GM23338 (cell line): ENCODE data around the gene PF4V1. TPM values are rescaled to one million over a fixed set of nuclear protein-coding genes. Genes with fewer than 3 reads are reported as not detected.

ENCODE experiments used
- CREB1 ChIP-seq: fragments of 250-450 bp; sonication (Bioruptor Pico); IDR thresholded peaks from 2 replicates; pipeline ENCODE4 v1.5.0; 2020; ENCODE audit warnings: low read depth, mild to moderate bottlenecking, moderate library complexity
- EZH2 ChIP-seq: fragments of 200-600 bp; sonication (generic); IDR thresholded peaks from one replicate; pipeline ENCODE4 v1.8.0; 2017; ENCODE audit warnings: antibody characterized with exemption, mild to moderate bottlenecking, low read depth; ENCODE audit not compliant: unreplicated experiment
- JUNB ChIP-seq: IDR thresholded peaks from one replicate; pipeline ENCODE4 v1.6.1; 2016; ENCODE audit warnings: antibody characterized with exemption; ENCODE audit not compliant: unreplicated experiment
- NANOG ChIP-seq: IDR thresholded peaks from 2 replicates; pipeline ENCODE4 v1.6.1; 2016; ENCODE audit warnings: antibody characterized with exemption, borderline replicate concordance
- POLR2AphosphoS5 ChIP-seq: IDR thresholded peaks from 2 replicates; pipeline ENCODE4 v1.6.1; 2016; ENCODE audit warnings: antibody characterized with exemption, low read depth
- STAT1 ChIP-seq: IDR thresholded peaks from one replicate; pipeline ENCODE4 v1.6.1; 2016; ENCODE audit warnings: antibody characterized with exemption; ENCODE audit not compliant: unreplicated experiment
- ZNF114 ChIP-seq: fragments of 250-450 bp; sonication (Bioruptor Pico); IDR thresholded peaks from 2 replicates; pipeline ENCODE4 v1.5.0; 2020; ENCODE audit warnings: mild to moderate bottlenecking, moderate library complexity
- ZNF331 ChIP-seq: fragments of 250-450 bp; sonication (Bioruptor Pico); IDR thresholded peaks from 2 replicates; pipeline ENCODE4 v1.5.0; 2020; ENCODE audit warnings: low read depth, mild to moderate bottlenecking, moderate library complexity
- polyA plus RNA-seq: library from polyadenylated mRNA; unstranded; fragments of >200 nt; fragmentation: Nextera tagmentation; extraction: Ambion mirVana; gene quantifications from 2 replicates; pipeline ENCODE4 v1.2.1, GENCODE V29; 2016
- total RNA-seq: library from RNA; depleted of rRNA; stranded (reverse); fragments of >200 nt; shearing (Covaris generic); gene quantifications from 2 replicates; pipeline ENCODE4 v1.2.3, GENCODE V29; 2014
- TF ChIP-seq, protein P1 (sequence below): fragments of 250-450 bp; sonication (Bioruptor Pico); IDR thresholded peaks from 2 replicates; pipeline ENCODE4 v1.5.0; 2020; ENCODE audit warnings: mild to moderate bottlenecking, moderate library complexity
- TF ChIP-seq, protein P2 (sequence below): IDR thresholded peaks from 2 replicates; pipeline ENCODE4 v1.6.1; 2016; ENCODE audit warnings: antibody characterized with exemption

The PF4V1 gene
- total and polyA plus RNA-seq, 2 experiments from 2014 or later: 0.66 TPM; not detected in 1

DNA sequence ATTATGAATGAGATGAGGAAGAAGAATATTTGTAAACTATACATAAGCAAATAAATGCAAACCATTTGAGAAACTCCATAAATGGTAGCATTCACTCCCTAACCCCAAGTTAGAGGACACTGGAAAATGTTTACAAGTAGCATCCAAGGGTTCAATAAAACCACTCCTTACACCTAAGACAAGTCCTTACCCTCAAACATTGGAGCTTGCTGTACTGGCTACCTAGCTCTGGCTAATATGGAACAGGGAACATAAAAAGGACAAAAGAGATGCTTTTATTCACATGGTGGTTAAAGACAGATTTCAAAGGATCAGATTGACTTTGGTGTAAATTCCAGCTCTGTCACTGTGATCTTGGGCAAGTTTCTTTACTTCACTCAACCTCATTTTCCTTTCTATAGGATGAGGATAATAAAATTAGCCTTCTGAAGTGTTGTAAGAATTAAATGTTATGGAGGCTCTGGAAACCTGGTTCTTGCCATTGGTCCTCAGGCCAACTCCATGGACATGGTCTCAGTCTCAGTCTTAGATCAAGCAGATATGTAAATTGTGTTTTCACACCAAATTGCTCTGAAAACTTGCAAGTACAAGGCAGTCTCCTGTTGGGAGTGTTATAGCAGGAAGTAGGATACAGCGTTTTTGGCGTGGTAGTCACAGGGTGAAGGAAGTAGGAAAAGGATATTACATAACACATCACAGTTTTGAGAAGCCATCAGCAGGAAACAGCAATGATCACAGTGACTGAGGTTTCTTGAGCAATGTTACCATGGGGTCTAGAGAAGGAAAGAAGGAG, 19.4 kb downstream of the PF4V1 start (continued):
- TF ChIP-seq, protein P1, sequence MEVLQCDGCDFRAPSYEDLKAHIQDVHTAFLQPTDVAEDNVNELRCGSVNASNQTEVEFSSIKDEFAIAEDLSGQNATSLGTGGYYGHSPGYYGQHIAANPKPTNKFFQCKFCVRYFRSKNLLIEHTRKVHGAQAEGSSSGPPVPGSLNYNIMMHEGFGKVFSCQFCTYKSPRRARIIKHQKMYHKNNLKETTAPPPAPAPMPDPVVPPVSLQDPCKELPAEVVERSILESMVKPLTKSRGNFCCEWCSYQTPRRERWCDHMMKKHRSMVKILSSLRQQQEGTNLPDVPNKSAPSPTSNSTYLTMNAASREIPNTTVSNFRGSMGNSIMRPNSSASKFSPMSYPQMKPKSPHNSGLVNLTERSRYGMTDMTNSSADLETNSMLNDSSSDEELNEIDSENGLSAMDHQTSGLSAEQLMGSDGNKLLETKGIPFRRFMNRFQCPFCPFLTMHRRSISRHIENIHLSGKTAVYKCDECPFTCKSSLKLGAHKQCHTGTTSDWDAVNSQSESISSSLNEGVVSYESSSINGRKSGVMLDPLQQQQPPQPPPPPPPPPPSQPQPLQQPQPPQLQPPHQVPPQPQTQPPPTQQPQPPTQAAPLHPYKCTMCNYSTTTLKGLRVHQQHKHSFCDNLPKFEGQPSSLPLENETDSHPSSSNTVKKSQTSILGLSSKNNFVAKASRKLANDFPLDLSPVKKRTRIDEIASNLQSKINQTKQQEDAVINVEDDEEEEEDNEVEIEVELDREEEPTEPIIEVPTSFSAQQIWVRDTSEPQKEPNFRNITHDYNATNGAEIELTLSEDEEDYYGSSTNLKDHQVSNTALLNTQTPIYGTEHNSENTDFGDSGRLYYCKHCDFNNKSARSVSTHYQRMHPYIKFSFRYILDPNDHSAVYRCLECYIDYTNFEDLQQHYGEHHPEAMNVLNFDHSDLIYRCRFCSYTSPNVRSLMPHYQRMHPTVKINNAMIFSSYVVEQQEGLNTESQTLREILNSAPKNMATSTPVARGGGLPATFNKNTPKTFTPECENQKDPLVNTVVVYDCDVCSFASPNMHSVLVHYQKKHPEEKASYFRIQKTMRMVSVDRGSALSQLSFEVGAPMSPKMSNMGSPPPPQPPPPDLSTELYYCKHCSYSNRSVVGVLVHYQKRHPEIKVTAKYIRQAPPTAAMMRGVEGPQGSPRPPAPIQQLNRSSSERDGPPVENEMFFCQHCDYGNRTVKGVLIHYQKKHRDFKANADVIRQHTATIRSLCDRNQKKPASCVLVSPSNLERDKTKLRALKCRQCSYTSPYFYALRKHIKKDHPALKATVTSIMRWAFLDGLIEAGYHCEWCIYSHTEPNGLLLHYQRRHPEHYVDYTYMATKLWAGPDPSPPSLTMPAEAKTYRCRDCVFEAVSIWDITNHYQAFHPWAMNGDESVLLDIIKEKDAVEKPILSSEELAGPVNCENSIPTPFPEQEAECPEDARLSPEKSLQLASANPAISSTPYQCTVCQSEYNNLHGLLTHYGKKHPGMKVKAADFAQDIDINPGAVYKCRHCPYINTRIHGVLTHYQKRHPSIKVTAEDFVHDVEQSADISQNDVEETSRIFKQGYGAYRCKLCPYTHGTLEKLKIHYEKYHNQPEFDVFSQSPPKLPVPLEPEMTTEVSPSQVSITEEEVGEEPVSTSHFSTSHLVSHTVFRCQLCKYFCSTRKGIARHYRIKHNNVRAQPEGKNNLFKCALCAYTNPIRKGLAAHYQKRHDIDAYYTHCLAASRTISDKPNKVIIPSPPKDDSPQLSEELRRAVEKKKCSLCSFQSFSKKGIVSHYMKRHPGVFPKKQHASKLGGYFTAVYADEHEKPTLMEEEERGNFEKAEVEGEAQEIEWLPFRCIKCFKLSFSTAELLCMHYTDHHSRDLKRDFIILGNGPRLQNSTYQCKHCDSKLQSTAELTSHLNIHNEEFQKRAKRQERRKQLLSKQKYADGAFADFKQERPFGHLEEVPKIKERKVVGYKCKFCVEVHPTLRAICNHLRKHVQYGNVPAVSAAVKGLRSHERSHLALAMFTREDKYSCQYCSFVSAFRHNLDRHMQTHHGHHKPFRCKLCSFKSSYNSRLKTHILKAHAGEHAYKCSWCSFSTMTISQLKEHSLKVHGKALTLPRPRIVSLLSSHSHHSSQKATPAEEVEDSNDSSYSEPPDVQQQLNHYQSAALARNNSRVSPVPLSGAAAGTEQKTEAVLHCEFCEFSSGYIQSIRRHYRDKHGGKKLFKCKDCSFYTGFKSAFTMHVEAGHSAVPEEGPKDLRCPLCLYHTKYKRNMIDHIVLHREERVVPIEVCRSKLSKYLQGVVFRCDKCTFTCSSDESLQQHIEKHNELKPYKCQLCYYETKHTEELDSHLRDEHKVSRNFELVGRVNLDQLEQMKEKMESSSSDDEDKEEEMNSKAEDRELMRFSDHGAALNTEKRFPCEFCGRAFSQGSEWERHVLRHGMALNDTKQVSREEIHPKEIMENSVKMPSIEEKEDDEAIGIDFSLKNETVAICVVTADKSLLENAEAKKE (CRISPR knock-in tag): no peak
- TF ChIP-seq POLR2AphosphoS5 (no peak), EZH2 (no peak), JUNB (no peak), STAT1 (no peak), NANOG (no peak), CREB1 (CRISPR knock-in tag) (no peak), ZNF331 (CRISPR knock-in tag) (no peak), ZNF114 (CRISPR knock-in tag) (no peak)
- TF ChIP-seq, protein P2, sequence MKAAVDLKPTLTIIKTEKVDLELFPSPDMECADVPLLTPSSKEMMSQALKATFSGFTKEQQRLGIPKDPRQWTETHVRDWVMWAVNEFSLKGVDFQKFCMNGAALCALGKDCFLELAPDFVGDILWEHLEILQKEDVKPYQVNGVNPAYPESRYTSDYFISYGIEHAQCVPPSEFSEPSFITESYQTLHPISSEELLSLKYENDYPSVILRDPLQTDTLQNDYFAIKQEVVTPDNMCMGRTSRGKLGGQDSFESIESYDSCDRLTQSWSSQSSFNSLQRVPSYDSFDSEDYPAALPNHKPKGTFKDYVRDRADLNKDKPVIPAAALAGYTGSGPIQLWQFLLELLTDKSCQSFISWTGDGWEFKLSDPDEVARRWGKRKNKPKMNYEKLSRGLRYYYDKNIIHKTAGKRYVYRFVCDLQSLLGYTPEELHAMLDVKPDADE: no peak
